HCT116 (cell line): ENCODE data around the gene CNNM3. TPM values are rescaled to one million over a fixed set of nuclear protein-coding genes. Genes with fewer than 3 reads are reported as not detected.

Experiments
- ATAC-seq: fragments of 200-7000 bp; cut with Tn5 transposase; 2 replicates; pipeline ENCODE4 v1.9.1; 2020; ENCODE audit warnings: mild to moderate bottlenecking, moderate library complexity
- BruUV-seq: library from RNA; stranded (reverse); fragments of 400-500 nt; replicated peaks from 2 replicates; lab custom pipeline; 2021; lab: Mats Ljungman, UMichigan
- CTCF ChIA-PET: fragments of 300-600 bp; sonication (Branson Sonifier 250); formaldehyde crosslinking; loops from one replicate; lab custom pipeline; 2021; ENCODE audit warnings: antibody characterized with exemption; lab: Charles Lee
- POLR2A ChIA-PET: fragments of 300-600, 350-600 bp; sonication (Branson Sonifier 250); formaldehyde crosslinking; loops from one replicate; lab custom pipeline; 2021; ENCODE audit warnings: antibody characterized with exemption; lab: Charles Lee
- RAD21 ChIA-PET, 2 experiments: fragments of 300-600 bp; sonication (Branson Sonifier 250); formaldehyde crosslinking; loops; one replicate each; lab custom pipeline; 2023; ENCODE audit warnings: low total read pairs in 2 of 2; ENCODE audit not compliant: uncharacterized antibody in 2 of 2, unreplicated experiment in 2 of 2, low non-redundant PET in 1 of 2; lab: Charles Lee
- DNase-seq: peaks from one replicate; pipeline ENCODE4 v3.0.0-alpha.2; 2010; ENCODE audit warnings: low read depth, low spot score
- H2AFZ ChIP-seq: fragments of 200-600 bp; shearing (Covaris generic), sonication (generic); 2 replicates; pipeline ENCODE4 v1.6.1; 2017; ENCODE audit warnings: low read depth, mixed run types, mixed read lengths, antibody characterized with exemption, low read length; ENCODE audit not compliant: poor library complexity, severe bottlenecking
- H3K27ac ChIP-seq: 2 replicates; pipeline ENCODE4 v1.5.1; 2012; ENCODE audit warnings: low read depth, low read length
- H3K27me3 ChIP-seq: fragments of 200-600 bp; sonication (generic); 2 replicates; pipeline ENCODE4 v1.6.1; 2016; ENCODE audit warnings: mixed run types, low read length, mixed read lengths; ENCODE audit not compliant: insufficient read depth
- H3K36me3 ChIP-seq, 2 experiments: fragments of 200-500 bp in 1 of 2; fragments of 200-600 bp in 1 of 2; sonication (Bioruptor generic) in 1 of 2; sonication (generic) in 1 of 2; 2 replicates each; pipeline versions ENCODE4 v1.5.1 to v1.6.1; 2014 to 2016; ENCODE audit warnings: low read length in 2 of 2, inconsistent platforms in 1 of 2, mixed read lengths in 1 of 2, mixed run types in 1 of 2; ENCODE audit not compliant: insufficient read depth in 2 of 2, control insufficient read depth in 1 of 2
- H3K4me1 ChIP-seq, 2 experiments: fragments of 200-600 bp in 1 of 2; sonication (generic) in 1 of 2; 2 replicates each; pipeline versions ENCODE4 v1.5.1 to v1.6.1; 2012 to 2017; ENCODE audit warnings: low read length in 2 of 2, inconsistent platforms in 1 of 2, mild to moderate bottlenecking in 1 of 2, mixed read lengths in 1 of 2, mixed run types in 1 of 2, moderate library complexity in 1 of 2; ENCODE audit not compliant: insufficient read depth in 2 of 2, control insufficient read depth in 1 of 2
- H3K4me2 ChIP-seq: fragments of 200-600 bp; sonication (generic); 2 replicates; pipeline ENCODE4 v1.6.1; 2017; ENCODE audit warnings: mixed run types, low read length, mixed read lengths
- H3K4me3 ChIP-seq, 2 experiments: fragments of 200-600 bp in 1 of 2; sonication (generic) in 1 of 2; replicated peaks in 1 of 2; 2 replicates each; pipeline ENCODE4 v1.5.1; 2011 to 2016; ENCODE audit warnings: low read length in 2 of 2, control low read depth in 1 of 2, low read depth in 1 of 2, mild to moderate bottlenecking in 1 of 2, mixed read lengths in 1 of 2, mixed run types in 1 of 2
- H3K79me2 ChIP-seq: fragments of 200-600 bp; sonication (generic); 2 replicates; pipeline ENCODE4 v1.6.1; 2017; ENCODE audit warnings: mild to moderate bottlenecking, mixed run types, low read length, moderate library complexity, mixed read lengths; ENCODE audit not compliant: insufficient read depth
- H3K9ac ChIP-seq: fragments of 200-600 bp; sonication (generic); 2 replicates; pipeline ENCODE4 v1.6.1; 2016; ENCODE audit warnings: low read length, mixed read lengths
- H3K9me2 ChIP-seq: fragments of 200-600 bp; sonication (generic), shearing (Covaris generic); 2 replicates; pipeline ENCODE4 v1.6.1; 2017; ENCODE audit warnings: mixed run types, mild to moderate bottlenecking, moderate library complexity; ENCODE audit not compliant: insufficient read depth
- H3K9me3 ChIP-seq, 2 experiments: fragments of 200-500 bp in 1 of 2; fragments of 200-600 bp in 1 of 2; sonication (Bioruptor generic) in 1 of 2; sonication (generic) in 1 of 2; 2 replicates each; pipeline ENCODE4 v1.6.1; 2014 to 2017; ENCODE audit warnings: low read length in 2 of 2, mixed read lengths in 2 of 2, inconsistent platforms in 1 of 2, low read depth in 1 of 2, mild to moderate bottlenecking in 1 of 2, mixed run types in 1 of 2, moderate library complexity in 1 of 2; ENCODE audit not compliant: control insufficient read depth in 1 of 2, insufficient read depth in 1 of 2
- H4K20me1 ChIP-seq: fragments of 200-600 bp; sonication (generic), shearing (Covaris generic); 2 replicates; pipeline ENCODE4 v1.6.1; 2017; ENCODE audit warnings: mixed run types, mild to moderate bottlenecking, moderate library complexity; ENCODE audit not compliant: insufficient read depth
- ATF3 ChIP-seq: IDR thresholded peaks from 2 replicates; pipeline ENCODE4 v1.6.1; 2012
- CBX3 ChIP-seq: IDR thresholded peaks from 2 replicates; pipeline ENCODE4 v1.6.1; 2012; ENCODE audit warnings: low read depth
- CTCF ChIP-seq, 3 experiments: fragments of 200-600 bp in 1 of 3; sonication (generic) in 1 of 3; IDR thresholded peaks in 2 of 3; conservative IDR thresholded peaks in 1 of 3; 2 replicates each; pipeline ENCODE4 v1.5.1; 2012 to 2017; ENCODE audit warnings: low read depth in 2 of 3, low read length in 2 of 3, antibody characterized with exemption in 1 of 3, borderline replicate concordance in 1 of 3, control low read depth in 1 of 3, mild to moderate bottlenecking in 1 of 3, mixed read lengths in 1 of 3, mixed run types in 1 of 3, moderate library complexity in 1 of 3; ENCODE audit not compliant: insufficient read depth in 1 of 3
- EGR1 ChIP-seq: IDR thresholded peaks from 2 replicates; pipeline ENCODE4 v1.6.1; 2012; ENCODE audit warnings: low read depth
- ELF1 ChIP-seq: IDR thresholded peaks from 2 replicates; pipeline ENCODE4 v1.6.1; 2012; ENCODE audit warnings: low read depth, borderline replicate concordance
- FOSL1 ChIP-seq: IDR thresholded peaks from 2 replicates; pipeline ENCODE4 v1.6.1; 2012; ENCODE audit warnings: low read depth
- POLR2A ChIP-seq: IDR thresholded peaks from 2 replicates; pipeline ENCODE4 v1.7.0; 2011; ENCODE audit warnings: borderline replicate concordance; ENCODE audit not compliant: insufficient read depth, insufficient read length; ENCODE audit errors: extremely low read depth
- RAD21 ChIP-seq: IDR thresholded peaks from 2 replicates; pipeline ENCODE4 v1.6.1; 2012; ENCODE audit warnings: low read depth, mild to moderate bottlenecking
- REST ChIP-seq: IDR thresholded peaks from 2 replicates; pipeline ENCODE4 v1.6.1; 2012; ENCODE audit warnings: low read depth
- SIN3A ChIP-seq: IDR thresholded peaks from 2 replicates; pipeline ENCODE4 v1.6.1; 2012; ENCODE audit warnings: low read depth
- SRF ChIP-seq: IDR thresholded peaks from 2 replicates; pipeline ENCODE4 v1.6.1; 2012; ENCODE audit warnings: low read depth
- YY1 ChIP-seq: IDR thresholded peaks from 2 replicates; pipeline ENCODE4 v1.6.1; 2011; ENCODE audit warnings: low read length, low read depth, moderate library complexity, mild to moderate bottlenecking; ENCODE audit not compliant: insufficient replicate concordance; ENCODE audit errors: extremely low read depth
- ZNF274 ChIP-seq: fragments of 200-500 bp; sonication (Bioruptor generic); IDR thresholded peaks from 2 replicates; pipeline ENCODE4 v1.6.1; 2014; ENCODE audit warnings: mild to moderate bottlenecking, low read depth, low read length, inconsistent platforms
- intact Hi-C: fragments of 100-400 bp; cut with micrococcal nuclease; formaldehyde crosslinking; loops from 2 replicates; pipeline ENCODE4 v1.10.0; 2022
- total RNA-seq: library from RNA; stranded (reverse); gene quantifications from one replicate; pipeline ENCODE4 v1.2.1, GENCODE V29; 2021; ENCODE audit not compliant: unreplicated experiment

CNNM3 gene
- total RNA-seq, 1 experiment from 2014 or later, result 31.1 TPM

GRCh38 chr2:96819876-96820511 lies 3.9 kb downstream of the CNNM3 start:
- intact Hi-C loops, result no loop called here
- CTCF ChIA-PET, result no interaction called here
- no peak for DNase-seq

GRCh38 chr2:96821113-96821675 lies 5.1 kb downstream of the CNNM3 start:
- H4K20me1 ChIP-seq, result no peaks in the 10 kb centered on the region
- CTCF ChIA-PET, result no interaction called here
- ATAC-seq, result no peak
- TF ChIP-seq CTCF (IDR thresholded peaks at IDR 0.05 in 2 of 3, conservative IDR thresholded peaks at IDR 0.05 in 1 of 3; ENCODE audit: borderline replicate concordance in 1 of 3, insufficient read depth in 1 of 3, low read depth in 2 of 3, low read length in 2 of 3) (no peak), SRF (no peak), REST (no peak), CBX3 (no peak), ELF1 (no peak), RAD21 (no peak), ZNF274 (no peak), FOSL1 (no peak), SIN3A (no peak), EGR1 (no peak)
- TF ChIP-seq, all 23 proteins: peak for 0
- Histone ChIP-seq H3K36me3 (peaks cover 6 to 9% of the 10 kb centered on the region in 2 experiments; a peak in 2 of 4 replicates), H3K4me3 (no peak overlapping the region), H3K9ac (no peak overlapping the region), H3K79me2 (peaks cover 70% of the 10 kb centered on the region), H3K27ac (no peak overlapping the region), H2AFZ (no peak overlapping the region), H3K4me2 (no peak overlapping the region), H3K9me2 (no peaks in the 10 kb centered on the region), H3K9me3 (no peaks in the 10 kb centered on the region), H3K4me1 (peaks cover 9 to 12% of the 10 kb centered on the region in 2 experiments), H3K27me3 (no peaks in the 10 kb centered on the region)
- no TSS peak for BruUV-seq
- POLR2A ChIA-PET, result no interaction called here
- intact Hi-C loops, result no loop called here
- RAD21 ChIA-PET, result no interaction called here
- DNase-seq, result no peak

More at GRCh38 chr2:96819876-96820511, 3.9 kb downstream of the CNNM3 start:
- Histone ChIP-seq H2AFZ (no peak overlapping the region), H3K27me3 (no peaks in the 10 kb centered on the region), H3K36me3 (peaks cover 3 to 9% of the 10 kb centered on the region in 2 experiments; a peak in 2 of 4 replicates), H3K79me2 (peaks cover 70% of the 10 kb centered on the region), H3K4me2 (no peak overlapping the region), H3K9me2 (no peaks in the 10 kb centered on the region), H4K20me1 (no peaks in the 10 kb centered on the region), H3K9ac (no peak overlapping the region), H3K4me3 (no peak overlapping the region), H3K27ac (no peak overlapping the region), H3K9me3 (no peaks in the 10 kb centered on the region), H3K4me1 (peaks cover 11 to 20% of the 10 kb centered on the region in 2 experiments)
- TF ChIP-seq POLR2A (no peak), ATF3 (no peak), EGR1 (no peak), SIN3A (no peak), YY1 (no peak)
- no peak for ATAC-seq
- POLR2A ChIA-PET, result no interaction called here
- RAD21 ChIA-PET, result no interaction called here
- no TSS peak for BruUV-seq
